GM10248 (cell line): ENCODE results near the gene SNX3.

ENCODE experiments used
- CTCF ChIA-PET: fragments of 300-600 bp; sonication (Branson Sonifier 250); formaldehyde crosslinking; extraction: SDS; loops from one replicate; lab custom pipeline; 2021; ENCODE audit warnings: antibody characterized with exemption; lab: Yijun Ruan, JAX
- POLR2A ChIA-PET: fragments of 350-650 bp; sonication (Branson Sonifier 250); formaldehyde crosslinking; extraction: SDS; loops from one replicate; lab custom pipeline; 2020; ENCODE audit warnings: antibody characterized with exemption; lab: Yijun Ruan, JAX
- DNase-seq: peaks from one replicate; pipeline ENCODE4 v3.0.0; 2012; ENCODE audit errors: extremely low spot score
- CTCF ChIP-seq: IDR thresholded peaks from 2 replicates; pipeline ENCODE4 v1.5.1; 2012; ENCODE audit warnings: mild to moderate bottlenecking, low read depth; ENCODE audit errors: extremely low read depth, missing control alignments, control extremely low read depth

SNX3 gene

GRCh38 chr6:108203189-108204112, 57.4 kb downstream of the SNX3 start:
- peak; percentile 46 for DNase-seq
- TF ChIP-seq CTCF: no peak
- POLR2A ChIA-PET: no interaction called here
- CTCF ChIA-PET: no interaction called here

GRCh38 chr6:108200631-108201030, 60.2 kb downstream of the SNX3 start:
- no peak for TF ChIP-seq CTCF
- ChIA-PET CTCF (interaction anchor here (1.9 kb wide), 1 partner anchor 20 kb away, joined by 5 read pairs; no protein-coding TSS in a partner anchor), POLR2A (no interaction called here)
- no peak for DNase-seq

GRCh38 chr6:108200186-108200585, 60.7 kb downstream of the SNX3 start:
- TF ChIP-seq CTCF: no peak
- POLR2A ChIA-PET: no interaction called here
- CTCF ChIA-PET: interaction anchor here (0.9 to 1.9 kb wide), 4 partner anchors 17 to 64 kb away, joined by 3 to 5 read pairs (median 4); no protein-coding TSS in a partner anchor
- no peak for DNase-seq

GRCh38 chr6:108198761-108199498, 61.9 kb downstream of the SNX3 start:
- ChIA-PET CTCF (interaction anchor here (0.9 to 1.9 kb wide), 7 partner anchors 13 to 65 kb away, joined by 3 to 5 read pairs (median 3); no protein-coding TSS in a partner anchor), POLR2A (no interaction called here)
- DNase-seq: no peak
- TF ChIP-seq CTCF: no peak

- DNase-seq: no peak
- ChIA-PET CTCF (interaction anchor here (1.1 kb wide), 1 partner anchor 31 kb away, joined by 3 read pairs; no protein-coding TSS in a partner anchor), POLR2A (no interaction called here)
- TF ChIP-seq CTCF: no peak
Observed at GRCh38 chr6:108195209-108195608, 65.6 kb downstream of the SNX3 start.

GRCh38 chr6:108194503-108194902, 66.3 kb downstream of the SNX3 start:
- CTCF ChIA-PET: interaction anchor here (1.3 kb wide), 1 partner anchor 15 kb away, joined by 3 read pairs; no protein-coding TSS in a partner anchor
- no peak for TF ChIP-seq CTCF
- no peak for DNase-seq
- POLR2A ChIA-PET: no interaction called here
